H1 (cell line): Measurements from ENCODE around the gene TRIM7. TPM values are rescaled to one million over a fixed set of nuclear protein-coding genes. Genes with fewer than 3 reads are reported as not detected.

Experiments used
- ASH2L ChIP-seq: fragments of 200-600, 300-600 bp; sonication (generic); IDR thresholded peaks from one replicate; pipeline ENCODE4 v1.7.1; 2017; ENCODE audit warnings: low read length
- BCL11A ChIP-seq, 2 experiments: IDR thresholded peaks; one replicate each; pipeline ENCODE4 v1.6.1; 2011; ENCODE audit warnings: low read depth in 2 of 2, low read length in 2 of 2, mild to moderate bottlenecking in 2 of 2
- CEBPB ChIP-seq: IDR thresholded peaks from 2 replicates; pipeline ENCODE4 v1.6.1; 2012; ENCODE audit warnings: low read depth, low read length
- EGR1 ChIP-seq: IDR thresholded peaks from 2 replicates; pipeline ENCODE4 v1.6.1; 2011; ENCODE audit warnings: low read depth, low read length, borderline replicate concordance
- EP300 ChIP-seq, 2 experiments: IDR thresholded peaks; 1 replicate in 1 of 2; 2 replicates in 1 of 2; pipeline ENCODE4 v1.6.1; 2011 to 2012; ENCODE audit warnings: low read depth in 2 of 2, low read length in 2 of 2, mild to moderate bottlenecking in 2 of 2, borderline replicate concordance in 1 of 2, inconsistent platforms in 1 of 2, moderate library complexity in 1 of 2
- EZH2 ChIP-seq: fragments of 200-600 bp; sonication (generic); IDR thresholded peaks from 2 replicates; pipeline ENCODE4 v1.7.1; 2012; ENCODE audit warnings: low read depth, mild to moderate bottlenecking, moderate library complexity, low read length, inconsistent platforms; ENCODE audit not compliant: severe bottlenecking
- FOSL1 ChIP-seq: IDR thresholded peaks from 2 replicates; pipeline ENCODE4 v1.6.1; 2011; ENCODE audit warnings: mild to moderate bottlenecking, low read depth, low read length, moderate library complexity; ENCODE audit not compliant: insufficient read depth
- GTF2F1 ChIP-seq: IDR thresholded peaks from 2 replicates; pipeline ENCODE4 v1.6.1; 2012; ENCODE audit warnings: low read depth, low read length, improper control_type of control experiment, borderline replicate concordance
- HDAC2 ChIP-seq, 2 experiments: fragments of 300-600 bp in 1 of 2; sonication (generic) in 1 of 2; IDR thresholded peaks; 2 replicates each; pipeline ENCODE4 v1.6.1; 2011 to 2012; ENCODE audit warnings: low read depth in 2 of 2, low read length in 2 of 2, mild to moderate bottlenecking in 2 of 2, moderate library complexity in 2 of 2, borderline replicate concordance in 1 of 2, inconsistent platforms in 1 of 2
- HDAC6 ChIP-seq: IDR thresholded peaks from one replicate; pipeline ENCODE4 v1.7.1; 2012; ENCODE audit warnings: low read depth, mild to moderate bottlenecking, inconsistent platforms, low read length, moderate library complexity
- JUN ChIP-seq: IDR thresholded peaks from 2 replicates; pipeline ENCODE4 v1.6.1; 2011; ENCODE audit warnings: low read depth, mild to moderate bottlenecking, improper control_type of control experiment, low read length
- JUND ChIP-seq: IDR thresholded peaks from 2 replicates; pipeline ENCODE4 v1.6.1; 2011; ENCODE audit warnings: mild to moderate bottlenecking, improper control_type of control experiment, low read length
- MAFK ChIP-seq: IDR thresholded peaks from 2 replicates; pipeline ENCODE4 v1.6.1; 2012; ENCODE audit warnings: low read depth, mild to moderate bottlenecking, improper control_type of control experiment, low read length
- PHF8 ChIP-seq: fragments of 200-600 bp; sonication (generic); conservative IDR thresholded peaks from 2 replicates; pipeline ENCODE4 v1.7.1; 2012; ENCODE audit warnings: low read depth, mild to moderate bottlenecking, inconsistent platforms, low read length, moderate library complexity
- POLR2AphosphoS5 ChIP-seq: IDR thresholded peaks from 2 replicates; pipeline ENCODE4 v1.6.1; 2011; ENCODE audit warnings: low read depth, low read length
- SIX5 ChIP-seq: IDR thresholded peaks from 2 replicates; pipeline ENCODE4 v1.6.1; 2011; ENCODE audit warnings: mild to moderate bottlenecking, low read depth, low read length
- SP4 ChIP-seq: IDR thresholded peaks from 2 replicates; pipeline ENCODE4 v1.6.1; 2012; ENCODE audit warnings: low read length, inconsistent platforms
- SUZ12 ChIP-seq: fragments of 200-600 bp; sonication (generic); IDR thresholded peaks from 2 replicates; pipeline ENCODE4 v1.6.1; 2012; ENCODE audit warnings: mild to moderate bottlenecking, inconsistent platforms, low read length, moderate library complexity, mixed read lengths
- TAF7 ChIP-seq: optimal IDR thresholded peaks from 2 replicates; pipeline ENCODE3; 2011; ENCODE audit warnings: low read depth, mild to moderate bottlenecking, inconsistent platforms, low read length, moderate library complexity, borderline replicate concordance
- TBP ChIP-seq: IDR thresholded peaks from 2 replicates; pipeline ENCODE4 v1.6.1; 2011; ENCODE audit warnings: low read depth, low read length, improper control_type of control experiment
- TEAD4 ChIP-seq: IDR thresholded peaks from 2 replicates; pipeline ENCODE4 v1.6.1; 2012; ENCODE audit warnings: low read depth, low read length, inconsistent platforms, mixed read lengths
- polyA plus RNA-seq, 7 experiments: library from polyadenylated mRNA; depleted of rRNA in 3 of 7; stranded (reverse) in 5 of 7; unstranded in 2 of 7; fragments of >200 nt in 5 of 7; fragments of 200-250 nt in 2 of 7; gene quantifications; 1 replicate in 5 of 7; 2 replicates in 1 of 7; 4 replicates in 1 of 7; pipeline versions ENCODE4 v1.2.1 to v1.2.3, GENCODE V29; 2011 to 2013; ENCODE audit warnings: missing spikeins in 2 of 7, mixed read lengths in 2 of 7
- total RNA-seq: library from RNA; stranded (reverse); fragmentation: NEBNext Ultra II Directional; extraction: Animal tissue kit (Norgen Biotek cat#: 25700); gene quantifications from 2 replicates; pipeline ENCODE4 v1.2.1, GENCODE V29; 2021
- TF ChIP-seq, protein P1 (sequence below): IDR thresholded peaks from 2 replicates; pipeline ENCODE4 v1.6.1; 2012; ENCODE audit warnings: inconsistent platforms
- TF ChIP-seq, protein P2 (sequence below): IDR thresholded peaks from 2 replicates; pipeline ENCODE4 v1.6.1; 2011; ENCODE audit warnings: low read depth, mild to moderate bottlenecking, low read length; ENCODE audit not compliant: insufficient read depth

Gene TRIM7
- total and polyA plus RNA-seq, 2 of the 8 experiments (the other 6 are each of a cell fraction or from before 2014, with no cell fraction given), result 0.36 to 0.47 TPM

DNA sequence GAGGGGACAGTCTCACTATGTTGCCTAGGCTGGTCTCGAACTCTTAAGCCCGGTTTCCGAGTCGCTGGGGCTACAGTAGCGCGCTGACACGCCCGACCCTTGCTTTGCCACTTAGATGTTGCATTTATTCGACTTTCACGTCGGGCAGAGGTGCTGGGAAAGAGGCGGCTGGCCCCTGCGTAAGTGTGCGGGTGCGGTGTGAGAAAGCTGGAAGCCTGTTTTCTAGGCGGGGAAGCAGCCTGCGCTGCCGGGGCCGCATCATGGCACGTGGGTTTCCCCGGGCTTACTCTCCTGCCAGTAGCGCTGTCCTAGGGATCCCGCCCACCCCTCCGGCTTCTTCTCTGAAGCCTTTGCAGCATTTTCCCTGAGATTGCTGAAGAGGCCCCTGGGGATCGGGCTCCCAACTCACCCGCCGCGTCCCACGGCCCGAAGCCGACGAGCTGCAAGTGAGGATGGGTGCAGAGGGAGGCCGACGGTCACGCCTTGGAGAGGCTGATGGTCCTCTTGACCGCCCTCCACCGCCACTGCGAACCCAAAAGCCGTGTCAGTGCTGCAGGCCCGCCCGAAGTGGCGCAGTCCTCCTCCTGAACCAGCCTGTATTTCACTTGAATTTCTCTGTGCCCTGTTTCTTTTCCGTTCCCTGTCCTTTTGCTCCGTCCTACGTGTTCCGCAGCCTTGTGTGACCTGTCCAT, 12.3 kb upstream of the TRIM7 start (continued):
- TF ChIP-seq BCL11A (IDR thresholded peaks at IDR 0.05; ENCODE audit: low read depth in 2 of 2, low read length in 2 of 2) (no peak), JUND (no peak), EGR1 (no peak), SIX5 (no peak), ASH2L (peak; percentile 69), EP300 (IDR thresholded peaks at IDR 0.05; ENCODE audit: borderline replicate concordance in 1 of 2, low read depth in 2 of 2, low read length in 2 of 2) (no peak), GTF2F1 (no peak), TEAD4 (no peak), SUZ12 (no peak), TAF7 (no peak), POLR2AphosphoS5 (no peak), PHF8 (no peak), JUN (no peak), TBP (peak; percentile 78), EZH2 (no peak), SP4 (no peak), HDAC6 (no peak), CEBPB (no peak), MAFK (no peak), FOSL1 (no peak), HDAC2 (IDR thresholded peaks at IDR 0.05; ENCODE audit: borderline replicate concordance in 1 of 2, low read depth in 2 of 2, low read length in 2 of 2) (no peak; a peak in 1 of 4 replicates)
- TF ChIP-seq, protein P1, sequence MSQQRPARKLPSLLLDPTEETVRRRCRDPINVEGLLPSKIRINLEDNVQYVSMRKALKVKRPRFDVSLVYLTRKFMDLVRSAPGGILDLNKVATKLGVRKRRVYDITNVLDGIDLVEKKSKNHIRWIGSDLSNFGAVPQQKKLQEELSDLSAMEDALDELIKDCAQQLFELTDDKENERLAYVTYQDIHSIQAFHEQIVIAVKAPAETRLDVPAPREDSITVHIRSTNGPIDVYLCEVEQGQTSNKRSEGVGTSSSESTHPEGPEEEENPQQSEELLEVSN, result peak; percentile 85
- TF ChIP-seq, protein P2, sequence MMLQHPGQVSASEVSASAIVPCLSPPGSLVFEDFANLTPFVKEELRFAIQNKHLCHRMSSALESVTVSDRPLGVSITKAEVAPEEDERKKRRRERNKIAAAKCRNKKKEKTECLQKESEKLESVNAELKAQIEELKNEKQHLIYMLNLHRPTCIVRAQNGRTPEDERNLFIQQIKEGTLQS, result no peak
